Ascending aorta (tissue), 2 donors: ENCODE data around the gene TOR1A. TPM values are rescaled to one million over a fixed set of nuclear protein-coding genes. Genes with fewer than 3 reads are reported as not detected.

Experiments used
- DNase-seq, 2 donors: peaks; one replicate each; pipeline ENCODE4 v3.0.0-alpha.2; 2019; ENCODE audit warnings: low spot score in 2 of 2
- H3K27ac ChIP-seq, 2 donors: fragments of 200-600 bp; sonication (generic); one replicate each; pipeline ENCODE4 v1.5.1; 2016 to 2017; ENCODE audit warnings: mild to moderate bottlenecking in 1 of 2
- H3K27me3 ChIP-seq: fragments of 200-600 bp; sonication (generic); one replicate; pipeline ENCODE4 v1.5.1; 2017
- H3K36me3 ChIP-seq, 2 donors: fragments of 200-600 bp; sonication (generic); one replicate each; pipeline ENCODE4 v1.5.1; 2016
- H3K4me1 ChIP-seq, 2 donors: fragments of 200-600 bp; sonication (generic); one replicate each; pipeline ENCODE4 v1.5.1; 2016 to 2017; ENCODE audit warnings: mild to moderate bottlenecking in 1 of 2
- H3K4me3 ChIP-seq, 2 donors: fragments of 200-600 bp; sonication (generic); one replicate each; pipeline ENCODE4 v1.5.1; 2016 to 2017; ENCODE audit warnings: mild to moderate bottlenecking in 1 of 2
- H3K9me3 ChIP-seq, 2 donors: fragments of 200-600 bp; sonication (generic); one replicate each; pipeline ENCODE4 v1.5.1; 2016
- CTCF ChIP-seq, 3 experiments: fragments of 200-600 bp in 2 of 3; fragments of 450-650 bp in 1 of 3; sonication (generic) in 2 of 3; IDR thresholded peaks; one replicate each; pipeline ENCODE4 v1.5.1; 2016 to 2019; ENCODE audit warnings: antibody characterized with exemption in 3 of 3, mild to moderate bottlenecking in 1 of 3, moderate library complexity in 1 of 3
- intact Hi-C: fragments of 100-400 bp; cut with DNase I; formaldehyde crosslinking; loops from one replicate; pipeline ENCODE4 v1.15.1; 2023
- total RNA-seq: library from RNA; depleted of rRNA; stranded (reverse); fragments of >200 nt; gene quantifications from one replicate; pipeline ENCODE4 v1.1.0, GENCODE V29; 2016

The TOR1A gene
- total RNA-seq, 1 donor from 2014 or later = 67.7 TPM

- Histone ChIP-seq H3K27ac (no peak overlapping the region), H3K4me3 (no peak overlapping the region), H3K36me3 (peaks cover 53 to 60% of the 10 kb centered on the region in 2 donors), H3K9me3 (no peaks in the 10 kb centered on the region), H3K27me3 (no peaks in the 10 kb centered on the region), H3K4me1 (no peaks in the 10 kb centered on the region)
- no peak for DNase-seq
- intact Hi-C loops = no loop called here
- no peak for TF ChIP-seq CTCF (IDR thresholded peaks at IDR 0.05)
These were observed 44.3 kb upstream of the TOR1A start for GRCh38 chr9:129868023-129868871.

DNA sequence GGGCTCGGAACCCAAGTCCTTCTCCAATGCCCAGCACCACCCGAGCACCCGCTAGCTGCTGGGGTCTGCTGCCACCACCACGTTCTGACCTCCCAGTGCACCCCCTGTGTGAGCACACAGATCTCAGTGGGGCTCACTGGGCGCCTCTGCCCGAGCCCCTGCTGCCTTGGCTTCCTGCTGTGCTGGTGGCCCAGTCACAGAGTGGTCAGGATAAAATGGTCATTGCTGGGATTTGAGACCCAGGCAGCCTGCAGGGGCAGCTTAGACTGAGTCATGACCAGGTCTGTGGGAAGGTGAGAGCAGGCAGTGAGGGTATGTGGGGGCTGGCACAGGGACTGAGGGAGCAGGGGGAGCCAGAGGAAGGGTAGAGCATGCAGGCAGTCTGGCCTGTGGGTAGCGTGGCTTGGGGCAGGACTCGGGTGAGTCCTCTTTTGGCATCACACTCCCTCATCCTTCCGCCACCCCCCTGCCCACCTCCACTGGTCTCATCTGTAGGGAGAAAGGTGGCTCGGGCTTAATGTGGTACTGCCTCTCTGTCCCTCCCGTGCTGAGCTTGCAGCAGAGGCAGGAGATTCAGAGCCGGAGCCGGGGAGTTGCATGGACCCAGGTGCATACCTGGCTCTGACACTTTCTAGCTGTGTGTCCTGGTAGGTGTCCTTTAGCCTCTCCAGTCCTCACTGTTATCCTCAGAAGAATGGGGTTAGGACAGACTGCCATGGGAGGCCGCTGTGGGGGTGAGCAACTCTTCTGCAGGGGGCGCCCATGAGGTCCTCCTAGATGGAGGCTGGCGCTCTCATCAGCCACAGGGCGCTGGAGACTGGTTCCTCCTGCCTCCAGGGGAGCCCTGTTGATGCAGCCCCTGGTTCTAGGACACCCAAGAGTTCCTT is 43.4 kb upstream of the TOR1A start:
- H3K9me3 ChIP-seq = no peaks in the 10 kb centered on the region
- no peak overlapping the region for H3K4me3 ChIP-seq
- no peaks in the 10 kb centered on the region for H3K4me1 ChIP-seq
- no peak overlapping the region for H3K27ac ChIP-seq
- no peak for TF ChIP-seq CTCF (IDR thresholded peaks at IDR 0.05)
- H3K36me3 ChIP-seq = peaks cover 61 to 65% of the 10 kb centered on the region in 2 donors
- no peaks in the 10 kb centered on the region for H3K27me3 ChIP-seq
- DNase-seq = no peak
- intact Hi-C loops = no loop called here

GRCh38 chr9:129866394-129867135 is 42.6 kb upstream of the TOR1A start:
- H3K36me3 ChIP-seq = peaks cover 66 to 71% of the 10 kb centered on the region in 2 donors
- TF ChIP-seq CTCF (IDR thresholded peaks at IDR 0.05) = no peak
- intact Hi-C loops = no loop called here
- H3K4me1 ChIP-seq = no peaks in the 10 kb centered on the region
- no peaks in the 10 kb centered on the region for H3K9me3 ChIP-seq
- H3K27ac ChIP-seq = no peak overlapping the region
- no peak for DNase-seq
- H3K4me3 ChIP-seq = no peak overlapping the region
- no peaks in the 10 kb centered on the region for H3K27me3 ChIP-seq

DNA sequence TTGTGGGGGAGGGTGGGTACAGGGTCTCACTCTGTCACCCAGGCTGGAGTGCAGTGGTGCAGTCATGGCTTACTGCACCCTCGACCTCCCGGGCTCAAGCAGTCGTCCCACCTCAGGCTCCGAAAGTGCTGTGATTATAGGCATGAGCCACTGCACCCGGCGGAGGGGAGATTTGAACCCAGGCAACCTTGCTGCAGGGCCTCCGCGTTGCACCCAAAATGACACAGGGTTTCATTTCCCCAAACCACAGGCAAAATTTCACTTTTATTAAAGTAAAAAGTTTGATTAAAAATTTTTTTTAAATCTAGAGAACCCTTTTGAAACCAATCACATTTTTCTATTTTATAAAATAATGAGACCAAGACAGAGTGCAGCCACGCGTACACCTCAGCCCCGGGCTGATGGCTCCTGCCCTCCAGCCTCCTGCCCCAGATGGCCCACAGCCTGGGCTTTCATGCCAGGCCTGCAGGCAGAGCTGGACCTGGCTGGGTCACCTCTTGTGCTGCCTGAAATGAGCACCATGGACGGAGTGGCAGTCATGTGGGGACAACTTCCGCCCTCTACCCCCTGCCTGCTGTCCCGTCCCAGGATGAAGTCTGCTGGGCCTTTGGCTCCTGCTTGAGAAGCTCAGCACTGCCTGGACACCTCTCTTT is 41.9 kb upstream of the TOR1A start:
- no peaks in the 10 kb centered on the region for H3K4me1 ChIP-seq
- peaks cover 74 to 79% of the 10 kb centered on the region in 2 donors for H3K36me3 ChIP-seq
- no peak overlapping the region for H3K4me3 ChIP-seq
- no peak for TF ChIP-seq CTCF (IDR thresholded peaks at IDR 0.05)
- no peaks in the 10 kb centered on the region for H3K27me3 ChIP-seq
- no peaks in the 10 kb centered on the region for H3K9me3 ChIP-seq
- H3K27ac ChIP-seq = no peak overlapping the region
- no peak for DNase-seq
- intact Hi-C loops = no loop called here
